NK-92 (cell line): ENCODE results near the gene TMEM184B.

Source experiments
- DNase-seq: peaks from one replicate; lab custom pipeline; 2025; ENCODE audit not compliant: unreplicated experiment; lab: John Stamatoyannopoulos, UW

TMEM184B gene

GRCh38 chr22:38228326-38228872 is 44.4 kb downstream of the TMEM184B start:
- no peak for DNase-seq

GRCh38 chr22:38226853-38227649 is 45.8 kb downstream of the TMEM184B start:
- DNase-seq: no peak

GRCh38 chr22:38223289-38223960 is 49.4 kb downstream of the TMEM184B start:
- no peak for DNase-seq

- DNase-seq: no peak
These were observed 50.1 kb downstream of the TMEM184B start for GRCh38 chr22:38222797-38223119.

DNA sequence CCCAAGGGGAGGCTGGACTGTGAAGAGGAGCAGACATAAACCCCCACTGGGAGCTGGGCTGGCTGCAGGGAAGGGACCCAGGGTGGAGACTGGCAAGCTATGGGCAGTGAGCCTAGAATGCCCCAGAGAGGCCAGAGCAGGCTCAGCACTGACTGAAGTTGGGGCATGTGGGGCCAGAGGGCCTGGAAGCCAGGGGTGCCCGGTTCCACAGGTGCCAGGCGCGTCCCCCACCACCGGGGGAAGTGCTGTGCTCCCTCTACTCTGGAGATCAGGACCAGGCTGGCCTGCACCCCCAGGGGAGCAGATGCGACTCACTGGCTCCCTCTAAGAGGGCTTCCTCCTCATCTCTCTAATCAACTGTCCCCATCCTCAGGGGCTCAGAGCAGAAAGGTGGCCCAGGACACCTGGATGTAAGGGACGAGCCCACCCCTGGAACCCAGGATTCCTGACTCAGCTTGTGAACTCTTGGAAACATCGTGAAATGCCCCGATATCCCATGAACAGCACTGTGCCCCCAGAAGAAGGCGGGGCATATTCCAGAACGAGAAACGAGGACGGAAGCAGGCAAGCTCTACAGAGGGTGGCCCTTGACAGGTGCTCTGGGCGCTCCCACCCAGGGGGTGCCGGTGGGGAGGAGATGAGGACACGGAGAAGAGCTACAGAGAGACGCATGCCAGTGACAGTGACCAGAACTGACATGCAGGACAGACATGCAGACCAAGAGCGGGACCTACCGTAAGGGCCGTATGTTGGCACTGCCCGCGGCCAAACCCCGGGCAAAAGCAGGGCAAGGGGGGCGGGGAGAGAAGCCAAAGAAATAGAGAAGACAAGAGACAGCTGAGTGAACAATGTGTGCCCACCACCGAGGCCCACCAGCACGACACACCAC is 50.7 kb downstream of the TMEM184B start:
- DNase-seq: no peak

DNA sequence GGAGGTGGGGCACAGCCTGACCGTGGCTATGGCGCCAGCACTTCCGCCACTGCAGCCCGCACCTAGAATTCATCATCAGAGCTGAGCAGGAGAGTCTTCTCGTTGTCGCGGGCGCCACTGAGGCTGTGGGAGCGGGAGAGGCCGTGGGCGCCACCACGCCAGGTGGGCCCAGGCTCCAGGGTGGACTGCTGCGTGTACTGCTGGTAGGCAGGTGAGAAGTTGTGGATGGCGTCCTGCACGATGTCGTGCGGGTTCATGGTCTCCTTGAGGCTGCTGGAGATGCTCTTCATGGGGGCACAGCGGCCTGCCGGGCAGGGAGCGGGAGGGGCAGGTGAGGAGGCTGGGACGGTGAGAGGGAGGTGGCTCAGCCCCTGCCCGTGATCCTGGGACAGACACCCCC is 51.4 kb downstream of the TMEM184B start:
- no peak for DNase-seq

DNA sequence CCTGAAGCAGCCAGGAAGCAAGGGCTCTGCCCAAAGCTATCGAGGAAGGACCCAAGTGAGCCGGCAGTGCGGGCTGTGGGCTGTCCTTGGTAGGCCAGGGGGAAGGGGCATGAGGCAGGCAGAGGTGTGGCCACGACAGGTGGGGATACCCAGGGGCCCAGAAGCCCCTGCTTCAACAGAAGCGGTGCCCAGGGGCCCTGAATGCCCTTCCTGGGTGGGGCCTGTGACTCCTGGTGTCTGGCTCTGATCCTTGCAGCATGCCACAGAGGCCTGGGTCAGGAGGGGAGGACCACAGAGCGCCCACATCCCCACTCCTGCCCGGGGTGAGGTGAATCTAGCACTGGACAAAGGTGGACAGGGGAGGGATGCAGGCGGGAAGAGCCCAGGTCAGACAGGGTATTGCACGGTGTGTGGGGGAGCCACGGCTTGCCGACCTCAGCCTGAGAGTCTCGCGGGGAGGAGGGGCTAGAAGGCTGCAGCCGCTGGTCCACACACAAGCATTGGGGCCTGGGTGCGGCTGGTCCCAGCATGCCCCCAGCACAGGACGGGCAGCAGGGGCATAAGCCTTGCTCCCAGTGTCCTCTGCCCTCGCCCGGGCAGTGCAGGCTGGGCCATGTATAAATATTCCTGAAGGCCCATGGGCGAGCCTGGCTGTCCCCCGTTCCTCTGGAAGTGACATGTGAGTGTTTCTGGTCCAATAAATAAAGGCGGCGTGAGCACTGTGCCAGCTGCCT is 52.0 kb downstream of the TMEM184B start:
- DNase-seq: no peak

DNA sequence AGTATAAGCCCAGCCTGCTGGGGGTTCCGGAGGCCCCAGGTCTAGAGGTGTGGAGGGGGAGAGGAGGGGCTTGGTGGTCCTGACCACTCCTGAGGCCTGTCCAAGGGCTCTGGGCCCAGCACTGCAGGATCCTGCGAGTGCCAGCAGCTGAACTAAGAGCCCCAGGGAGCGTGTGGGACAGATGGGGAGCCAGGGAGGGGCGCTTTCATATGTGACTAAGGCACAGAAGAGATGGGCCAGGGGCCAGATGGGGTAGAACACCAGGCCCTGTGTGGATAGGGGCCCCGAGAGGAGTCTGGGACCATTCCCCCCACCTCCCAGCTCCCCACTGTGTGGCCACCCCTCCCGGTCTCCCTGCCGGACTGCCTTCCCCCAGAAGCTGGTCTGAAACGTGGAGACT is 52.6 kb downstream of the TMEM184B start:
- DNase-seq: no peak

DNA sequence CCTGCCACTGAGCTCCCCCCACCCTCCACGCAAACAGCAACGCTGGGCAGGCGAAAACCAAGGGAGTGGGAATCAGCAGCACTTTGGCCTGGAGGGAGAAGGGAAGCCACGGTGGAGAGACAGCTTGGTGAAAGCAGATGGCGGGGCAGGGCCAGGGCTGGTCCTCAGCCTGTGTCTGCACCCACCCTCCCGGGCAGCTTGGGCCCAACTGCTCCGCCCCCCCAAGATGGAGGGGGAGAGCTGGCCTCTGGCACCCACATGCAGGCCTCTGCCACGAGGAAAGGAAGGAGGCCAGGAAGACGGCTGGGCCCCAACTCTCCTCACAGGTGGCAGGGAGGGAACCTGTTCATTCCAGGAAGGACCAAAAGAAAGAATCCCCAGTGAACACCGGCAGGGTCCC is 53.2 kb downstream of the TMEM184B start:
- DNase-seq: no peak

DNA sequence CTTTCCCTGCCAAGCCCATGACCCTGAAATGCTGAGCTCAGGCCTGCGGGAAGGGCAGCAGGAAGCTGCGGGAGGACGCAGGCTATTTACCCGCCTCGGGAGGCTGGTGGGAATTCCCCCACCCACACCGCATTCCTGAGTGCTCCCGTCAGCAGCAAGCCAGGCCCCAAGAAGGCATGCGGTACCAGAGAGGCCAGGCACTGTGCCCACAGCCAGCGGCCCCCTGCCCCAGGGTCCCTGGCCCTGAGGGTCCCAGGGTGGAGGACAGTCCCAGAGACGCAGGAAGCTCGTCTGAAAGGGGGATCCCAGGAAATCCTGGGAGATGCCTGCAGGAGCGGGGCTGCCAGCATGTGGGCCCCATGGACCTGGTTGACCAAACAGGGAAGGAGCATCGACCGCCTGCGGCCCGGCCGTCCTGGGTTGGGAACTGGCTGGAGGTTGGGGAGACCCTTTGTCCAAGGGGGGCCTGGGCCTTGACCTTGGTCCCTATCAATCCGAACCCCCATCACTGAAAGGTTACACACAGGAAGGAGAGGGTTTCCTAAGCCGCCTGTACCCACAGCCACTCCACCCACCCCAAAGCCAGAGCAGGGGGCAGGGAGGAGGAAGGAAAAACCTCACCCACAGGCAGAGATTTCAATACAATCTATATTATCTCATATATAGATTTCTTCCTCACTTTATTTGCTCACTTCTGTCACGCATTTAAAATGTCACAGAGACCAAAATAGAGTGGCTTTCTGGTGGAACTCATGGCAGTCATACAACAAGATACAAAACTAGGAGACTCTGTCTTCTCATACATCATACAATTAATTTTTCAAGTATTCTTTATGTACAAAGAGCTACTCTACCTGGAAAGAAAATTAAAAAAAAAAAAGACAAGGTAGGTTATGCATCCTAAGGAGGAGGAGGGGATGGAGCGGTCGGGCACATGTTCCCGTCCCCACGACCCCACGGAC is 53.9 kb downstream of the TMEM184B start:
- no peak for DNase-seq

- no peak for DNase-seq
These were observed 57.4 kb downstream of the TMEM184B start for GRCh38 chr22:38215156-38216038.

GRCh38 chr22:38214302-38215056 is 58.3 kb downstream of the TMEM184B start:
- no peak for DNase-seq

GRCh38 chr22:38213990-38214301 is 58.9 kb downstream of the TMEM184B start:
- DNase-seq: no peak

- no peak for DNase-seq
These were observed 59.4 kb downstream of the TMEM184B start for GRCh38 chr22:38213319-38213989.

GRCh38 chr22:38212442-38212841 is 60.4 kb downstream of the TMEM184B start:
- DNase-seq: no peak

- no peak for DNase-seq
These were observed 61.3 kb downstream of the TMEM184B start for GRCh38 chr22:38211556-38211955.

GRCh38 chr22:38208551-38208968 is 64.2 kb downstream of the TMEM184B start:
- no peak for DNase-seq
